Pancreas (tissue), 10 donors: ENCODE measurements around the gene PARD3B. TPM values are rescaled to one million over a fixed set of nuclear protein-coding genes. Genes with fewer than 3 reads are reported as not detected.
A peak's percentile ranks its signal among the peaks of the same experiment; 100 is the strongest.

Source experiments
- ATAC-seq, 4 donors: fragments of 200-7000 bp; cut with Tn5 transposase; one replicate each; pipeline versions ENCODE4 v1.8.0 to v1.9.1; 2020; ENCODE audit warnings: mild to moderate bottlenecking in 4 of 4, moderate library complexity in 4 of 4
- DNase-seq, 6 donors: peaks; one replicate each; pipeline ENCODE4 v3.0.0-alpha.2; 2020
- FAIRE-seq: peaks from 2 replicates; lab custom pipeline; 2012; peaks lifted over from hg19 to GRCh38; lab: Jason Lieb, UNC
- H3K27ac ChIP-seq, 4 donors: fragments of 200-600 bp; sonication (generic); 1 replicate in 3 of 4; 2 replicates in 1 of 4; pipeline versions ENCODE4 v1.5.0 to v1.8.0; 2020
- H3K27me3 ChIP-seq, 4 donors: fragments of 200-600 bp; one replicate each; pipeline ENCODE4 v1.8.0; 2021
- H3K36me3 ChIP-seq, 3 donors: fragments of 200-600 bp; sonication (generic) in 1 of 3; one replicate each; pipeline versions ENCODE4 v1.5.0 to v1.8.0; 2020 to 2021
- H3K4me1 ChIP-seq, 3 donors: fragments of 200-600 bp; one replicate each; pipeline ENCODE4 v1.8.0; 2021
- H3K4me3 ChIP-seq, 4 donors: fragments of 200-600 bp; sonication (generic) in 2 of 4; one replicate each; pipeline versions ENCODE4 v1.5.0 to v1.8.0; 2020 to 2021
- H3K9me3 ChIP-seq, 4 donors: fragments of 200-600 bp; one replicate each; pipeline ENCODE4 v1.8.0; 2021
- WGBS, 2 donors: extraction: QIAGEN DNeasy Blood & Tissue Kit; methylation state at CpG; one replicate each; pipeline ENCODE4 v1.1.7; 2013; 5-methylcytosine and 5-hydroxymethylcytosine counted together
- intact Hi-C, 3 donors: fragments of 100-400 bp; cut with DNase I; formaldehyde crosslinking; loops; one replicate each; pipeline versions ENCODE4 v1.11.1 to v1.14.2; 2022
- polyA plus RNA-seq, 2 donors: library from polyadenylated mRNA; stranded (reverse); fragments of 200-250 nt; gene quantifications; one replicate each; pipeline ENCODE4 v1.2.3, GENCODE V29; 2013
- total RNA-seq, 6 donors: library from RNA; stranded (reverse); fragmentation: NEBNext Ultra II Directional in 4 of 6; extraction: Animal tissue kit (Norgen Biotek cat#: 25700) in 4 of 6; gene quantifications; one replicate each; pipeline versions ENCODE4 v1.2.1 to v1.2.4, GENCODE V29; 2021 to 2023
- TF ChIP-seq, protein P1 (sequence below), 4 donors: fragments of 200-600 bp; sonication (generic) in 3 of 4; IDR thresholded peaks; one replicate each; pipeline versions ENCODE4 v1.5.0 to v1.8.0; 2021; ENCODE audit warnings: antibody characterized with exemption in 4 of 4
- donor health status: healthy with polysubstance abuse.
- donor health status: DM: no; HTN: no; CAD: no; lungs with moderate emphysema.
- donor health status: DM: no; HTN: no; CAD: no.
- donor health status: control.
- donor health status: control.
- donor health status: Bipolar disorder and iron deficiency.
- donor health status: DM: yes; HTN: yes; CAD: no.
- donor health status: DM: no; HTN: no; CAD: no.
- donor health status: DM: no; HTN: no; CAD: no.
- donor health status: DM: yes; HTN: yes; CAD: no.

PARD3B gene
- total and polyA plus RNA-seq, 8 donors, result 2.8 to 21.5 (median 12.7) TPM

DNA sequence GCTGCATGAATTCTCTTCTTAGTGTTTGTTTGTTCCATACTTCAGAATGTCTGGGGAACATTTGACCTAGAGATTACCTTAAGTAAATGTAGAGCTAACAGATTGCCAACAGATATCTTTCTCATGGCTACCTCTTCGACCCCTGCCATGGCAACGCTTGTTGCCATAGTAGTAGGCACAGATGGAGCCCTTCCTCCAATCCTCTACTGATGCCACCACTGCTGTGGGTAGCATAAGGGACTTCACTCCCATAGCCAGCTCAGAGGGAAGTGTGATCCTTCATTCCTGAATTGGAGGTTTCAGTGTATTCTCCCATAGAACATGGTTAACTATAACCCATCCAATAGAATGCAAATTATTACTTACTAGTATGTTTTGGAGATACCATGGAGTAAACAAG is 593.5 kb downstream of the PARD3B start:
- H3K4me3 ChIP-seq, result no peak overlapping the region
- intact Hi-C loops, result no loop called here
- no peaks in the 10 kb centered on the region for H3K27me3 ChIP-seq
- no peak for DNase-seq
- no peak for FAIRE-seq
- TF ChIP-seq, protein P1, sequence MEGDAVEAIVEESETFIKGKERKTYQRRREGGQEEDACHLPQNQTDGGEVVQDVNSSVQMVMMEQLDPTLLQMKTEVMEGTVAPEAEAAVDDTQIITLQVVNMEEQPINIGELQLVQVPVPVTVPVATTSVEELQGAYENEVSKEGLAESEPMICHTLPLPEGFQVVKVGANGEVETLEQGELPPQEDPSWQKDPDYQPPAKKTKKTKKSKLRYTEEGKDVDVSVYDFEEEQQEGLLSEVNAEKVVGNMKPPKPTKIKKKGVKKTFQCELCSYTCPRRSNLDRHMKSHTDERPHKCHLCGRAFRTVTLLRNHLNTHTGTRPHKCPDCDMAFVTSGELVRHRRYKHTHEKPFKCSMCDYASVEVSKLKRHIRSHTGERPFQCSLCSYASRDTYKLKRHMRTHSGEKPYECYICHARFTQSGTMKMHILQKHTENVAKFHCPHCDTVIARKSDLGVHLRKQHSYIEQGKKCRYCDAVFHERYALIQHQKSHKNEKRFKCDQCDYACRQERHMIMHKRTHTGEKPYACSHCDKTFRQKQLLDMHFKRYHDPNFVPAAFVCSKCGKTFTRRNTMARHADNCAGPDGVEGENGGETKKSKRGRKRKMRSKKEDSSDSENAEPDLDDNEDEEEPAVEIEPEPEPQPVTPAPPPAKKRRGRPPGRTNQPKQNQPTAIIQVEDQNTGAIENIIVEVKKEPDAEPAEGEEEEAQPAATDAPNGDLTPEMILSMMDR (IDR thresholded peaks at IDR 0.05), result no peak
- no peak for ATAC-seq
- 91 to 95% methylated on average over 2 of the region's 2 CpGs for WGBS, 2 donors
- H3K36me3 ChIP-seq, result no peaks in the 10 kb centered on the region
- no peaks in the 10 kb centered on the region for H3K9me3 ChIP-seq
- no peaks in the 10 kb centered on the region for H3K4me1 ChIP-seq
- H3K27ac ChIP-seq, result no peak overlapping the region

DNA sequence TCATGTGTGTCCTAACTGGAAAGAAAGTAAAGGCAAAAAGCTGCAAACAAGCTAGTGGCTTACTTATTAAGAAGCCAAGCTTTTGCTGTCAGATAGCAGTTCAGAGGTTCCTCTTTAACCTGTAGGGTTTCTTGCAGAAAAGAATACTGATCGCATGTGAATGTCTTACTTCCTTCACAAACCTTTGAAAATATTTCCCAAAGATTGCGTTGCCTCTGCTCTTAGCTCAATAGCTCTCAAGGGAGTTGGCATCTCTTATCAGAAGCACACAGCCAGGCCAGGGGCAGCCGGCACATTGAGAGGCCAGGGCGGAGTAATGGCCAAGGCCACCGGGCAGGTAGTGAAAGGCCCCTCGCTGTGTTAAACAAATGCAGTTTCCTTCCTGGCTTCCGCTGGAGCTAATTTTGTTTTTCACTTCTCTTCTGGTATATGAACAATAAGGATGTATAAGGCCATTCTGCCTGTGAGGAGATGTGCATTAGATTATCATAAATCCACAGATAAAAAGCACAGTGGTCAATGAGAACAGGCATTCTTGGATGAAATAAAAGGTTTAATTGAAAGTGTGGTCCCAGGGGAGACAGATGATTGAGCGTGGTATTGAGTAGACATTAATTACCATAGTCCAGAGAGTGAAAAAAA is 594.7 kb downstream of the PARD3B start:
- Histone ChIP-seq H3K9me3 (no peaks in the 10 kb centered on the region), H3K27ac (peak overlapping the region in 2 of 4 donors; percentile 4 to 26), H3K36me3 (no peaks in the 10 kb centered on the region), H3K4me1 (no peaks in the 10 kb centered on the region), H3K4me3 (no peak overlapping the region), H3K27me3 (no peaks in the 10 kb centered on the region)
- 44 to 50% methylated on average over 8 of the region's 8 CpGs for WGBS, 2 donors
- DNase-seq (peak in 3 of 6 donors; percentile 15 to 39 (median 17)), ATAC-seq (peak in 3 of 4 donors; percentile 51 to 73 (median 66)), FAIRE-seq (no peak)
- TF ChIP-seq, protein P1 (IDR thresholded peaks at IDR 0.05), result no peak
- intact Hi-C loops, result no loop called here

DNA sequence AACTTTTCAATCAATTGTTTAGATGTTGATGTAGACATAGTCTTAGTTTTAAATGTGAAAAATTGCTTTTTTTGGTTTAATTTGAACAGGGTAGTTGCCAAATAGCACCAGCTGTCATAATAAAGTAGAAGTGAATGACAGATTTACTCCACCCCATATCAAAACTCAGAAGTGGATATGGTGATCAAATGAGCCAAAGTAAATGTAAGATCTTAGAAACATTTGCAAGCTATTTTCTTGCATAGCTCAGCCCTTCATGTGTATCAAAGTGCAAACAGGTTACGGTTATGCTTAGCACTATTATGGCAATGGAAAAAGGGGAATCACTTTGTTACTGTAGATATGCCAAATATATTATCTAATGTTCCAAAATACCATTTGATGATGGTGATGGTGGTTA is 596.1 kb downstream of the PARD3B start:
- ATAC-seq, result no peak

DNA sequence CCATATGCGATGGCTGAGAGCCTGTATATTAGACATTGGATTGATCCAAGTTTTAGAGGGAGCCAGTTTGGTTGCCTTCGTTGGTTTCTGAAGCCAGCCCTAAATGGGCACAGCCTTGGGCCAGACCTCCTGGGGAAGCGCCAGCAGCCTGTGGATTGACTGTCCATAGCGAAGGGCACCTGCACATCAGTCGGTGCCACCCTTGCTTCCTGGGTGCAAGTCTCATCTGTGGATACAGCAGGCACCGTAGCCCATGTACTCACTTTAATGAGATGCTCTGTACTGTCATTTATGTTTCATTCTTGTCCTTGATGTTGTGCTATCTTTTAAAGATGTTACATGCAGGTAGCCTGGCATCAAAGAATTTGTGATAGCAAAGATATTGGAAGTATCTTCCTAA is 600.6 kb downstream of the PARD3B start:
- no peak for ATAC-seq
- Histone ChIP-seq H3K36me3 (no peaks in the 10 kb centered on the region), H3K4me3 (no peak overlapping the region), H3K27me3 (no peaks in the 10 kb centered on the region), H3K4me1 (no peaks in the 10 kb centered on the region), H3K27ac (no peak overlapping the region), H3K9me3 (no peaks in the 10 kb centered on the region)
- WGBS, 2 donors, result 97 to 98% methylated on average over 6 of the region's 6 CpGs
- no peak for FAIRE-seq
- TF ChIP-seq, protein P1 (IDR thresholded peaks at IDR 0.05), result no peak
- intact Hi-C loops, result no loop called here
- peak in 1 of 6 donors; percentile 18 for DNase-seq

More for the DNA sequence above, 596.1 kb downstream of the PARD3B start:
- TF ChIP-seq, protein P1 (IDR thresholded peaks at IDR 0.05), result no peak
- Histone ChIP-seq H3K27me3 (no peaks in the 10 kb centered on the region), H3K4me3 (no peak overlapping the region), H3K27ac (no peak overlapping the region), H3K9me3 (no peaks in the 10 kb centered on the region), H3K36me3 (no peaks in the 10 kb centered on the region), H3K4me1 (no peaks in the 10 kb centered on the region)
- intact Hi-C loops, result no loop called here
- FAIRE-seq (no peak), DNase-seq (no peak)
- WGBS, 2 donors, result 39% methylated on average over 1 of the region's 1 CpG

- TF ChIP-seq, protein P1 (IDR thresholded peaks at IDR 0.05), result no peak
- Histone ChIP-seq H3K4me1 (no peaks in the 10 kb centered on the region), H3K36me3 (no peaks in the 10 kb centered on the region), H3K27me3 (no peaks in the 10 kb centered on the region), H3K27ac (no peak overlapping the region), H3K4me3 (no peak overlapping the region), H3K9me3 (no peaks in the 10 kb centered on the region)
- DNase-seq (no peak), ATAC-seq (no peak), FAIRE-seq (no peak)
- 81 to 98% methylated on average over 2 of the region's 2 CpGs for WGBS, 2 donors
- intact Hi-C loops, result no loop called here
Observed at GRCh38 chr2:205148755-205149154, 603.5 kb downstream of the PARD3B start.
